GM10847 (cell line): Measurements from ENCODE around the gene PBX3.
A peak's percentile ranks its signal among the peaks of the same experiment; 100 is the strongest.

Experiments
- POLR2A ChIP-seq: IDR thresholded peaks from 2 replicates; pipeline ENCODE4 v1.6.1; 2011; ENCODE audit not compliant: insufficient read length; ENCODE audit errors: extremely low read depth

Gene PBX3

DNA sequence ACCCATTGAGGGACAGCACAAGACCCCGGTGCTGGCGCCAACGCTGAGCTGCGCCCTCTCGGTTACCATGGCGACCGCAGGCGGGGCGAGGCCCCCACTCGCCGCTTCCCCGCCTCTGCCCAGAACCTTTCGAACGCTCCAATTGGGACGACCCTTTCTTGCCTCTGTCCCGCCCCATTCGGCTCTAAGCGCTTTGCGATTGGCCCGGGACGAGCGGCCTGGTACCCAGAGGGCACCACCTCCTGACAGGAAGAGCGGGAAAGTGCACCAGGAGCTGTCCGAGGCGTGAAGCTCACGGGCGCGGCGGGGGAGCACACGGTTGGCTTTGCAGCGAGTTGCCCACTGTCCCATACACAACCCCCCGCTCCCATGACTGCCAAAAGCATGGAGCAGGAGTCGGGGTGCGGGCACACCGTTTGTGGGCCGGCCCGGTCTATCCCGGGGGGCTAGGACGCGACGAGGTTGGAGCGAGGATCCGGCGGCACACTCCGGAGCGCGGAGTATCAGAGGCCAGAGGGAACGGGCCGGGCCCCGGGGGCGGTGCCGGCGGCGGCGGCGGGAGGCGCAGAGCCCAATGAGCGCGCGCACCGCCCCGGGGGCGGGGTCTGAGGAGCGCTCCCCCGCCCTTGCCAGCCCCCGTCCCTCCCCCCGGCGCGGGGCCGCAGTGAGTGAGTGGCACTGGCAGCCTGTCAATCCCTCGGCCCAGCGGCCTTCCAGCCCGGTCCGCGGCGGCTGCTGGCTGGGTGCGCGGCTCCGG lies 978 bp upstream of the PBX3 start:
- peak; percentile 83 for TF ChIP-seq POLR2A

GRCh38 chr9:125746774-125747052 lies 460 bp upstream of the PBX3 start:
- no peak for TF ChIP-seq POLR2A

DNA sequence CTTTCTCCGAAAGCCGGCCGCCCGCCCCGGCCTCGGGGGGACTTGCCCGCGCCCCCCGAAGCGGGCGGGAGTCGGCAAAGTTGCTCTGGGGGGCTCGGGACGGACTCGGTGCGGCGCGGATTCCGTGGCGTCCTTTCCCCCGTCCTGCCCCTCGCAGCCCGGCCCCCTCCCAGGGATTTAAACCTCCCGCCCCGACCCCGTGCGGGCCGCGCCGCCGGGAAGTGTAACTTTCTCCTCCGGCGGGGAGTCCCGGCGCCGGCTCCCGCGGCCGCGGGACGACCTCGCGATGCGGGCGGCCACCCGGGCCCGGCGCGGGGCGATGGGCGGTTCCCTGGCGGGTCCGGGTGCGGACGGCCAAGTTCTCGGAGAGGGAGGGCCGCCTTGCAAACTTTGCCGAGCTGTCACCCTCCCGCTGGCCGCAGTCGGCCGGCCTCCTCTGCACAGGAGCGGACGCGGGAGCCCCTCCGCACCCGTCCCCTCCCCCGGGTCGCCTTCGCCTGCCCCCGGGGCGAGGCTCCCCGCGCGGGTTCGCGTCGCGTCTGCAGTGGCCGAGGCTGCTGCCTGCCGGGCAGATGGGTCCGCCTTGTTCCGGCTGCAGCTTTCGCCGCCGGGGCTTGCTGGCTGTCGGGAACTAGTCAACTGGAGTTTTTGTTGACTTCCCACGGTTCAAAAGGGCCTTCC lies 732 bp downstream of the PBX3 start:
- no peak for TF ChIP-seq POLR2A

GRCh38 chr9:125748446-125749099 lies 1.4 kb downstream of the PBX3 start:
- TF ChIP-seq POLR2A, result no peak

GRCh38 chr9:125749287-125749935 lies 2.2 kb downstream of the PBX3 start:
- no peak for TF ChIP-seq POLR2A

DNA sequence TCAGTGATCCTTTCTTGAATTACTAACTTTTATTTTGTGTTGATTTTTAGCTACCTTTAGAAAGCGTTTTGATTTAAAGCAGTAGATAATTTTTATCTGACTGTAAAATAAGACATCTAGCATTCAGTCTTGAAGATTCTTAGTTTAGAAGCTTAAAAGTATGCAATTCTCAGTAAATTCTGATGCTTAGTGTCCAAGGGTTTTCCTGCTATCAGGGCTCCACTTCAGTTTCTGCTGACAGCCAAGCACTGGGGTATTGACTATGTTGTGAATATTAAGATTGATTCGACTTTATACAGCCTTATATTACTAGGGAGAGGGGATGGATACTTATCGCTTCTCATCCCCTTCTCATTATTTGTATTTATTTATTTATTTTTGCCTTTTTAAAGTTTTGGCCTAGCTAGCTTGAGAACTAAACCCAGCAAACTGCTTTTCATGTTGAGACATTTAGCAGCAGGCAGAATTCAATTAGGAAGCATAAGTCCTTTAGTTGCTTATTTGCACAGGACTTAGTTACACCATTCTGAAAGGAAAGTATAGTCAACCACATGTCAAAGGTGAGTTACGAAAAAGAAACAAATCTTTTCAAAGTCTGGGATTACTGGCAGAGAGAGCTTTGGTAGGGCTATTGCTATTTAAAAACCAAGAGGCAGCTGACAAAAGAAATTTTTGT lies 2.9 kb downstream of the PBX3 start:
- TF ChIP-seq POLR2A, result no peak

- no peak for TF ChIP-seq POLR2A
Measured at GRCh38 chr9:125750627-125751011, 3.4 kb downstream of the PBX3 start.

DNA sequence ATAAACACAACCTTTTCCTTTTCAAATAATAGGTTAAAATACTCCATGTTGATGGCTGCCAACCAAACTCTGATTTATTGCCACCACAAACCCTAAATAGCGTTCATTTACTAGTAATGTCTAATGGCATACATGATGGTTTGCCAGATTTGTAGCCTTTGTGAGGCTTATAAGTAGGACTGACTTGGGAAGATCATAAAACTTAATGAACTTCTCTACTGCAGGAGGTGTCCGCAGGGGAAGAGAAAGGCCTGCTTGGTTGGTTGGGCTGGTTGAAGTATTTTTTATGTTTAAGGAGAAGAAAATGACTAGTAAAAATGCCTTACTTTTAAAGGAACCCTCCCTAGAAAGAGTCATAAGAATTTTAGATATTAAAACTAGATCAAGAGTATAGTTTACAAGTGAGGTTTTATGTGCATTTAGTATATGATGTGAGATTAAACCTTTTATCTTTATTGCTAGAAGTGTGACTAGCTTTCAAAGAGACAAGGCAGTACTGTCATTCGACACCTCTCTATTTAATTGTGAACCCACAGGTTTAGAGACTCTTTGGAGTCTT lies 5.0 kb downstream of the PBX3 start:
- TF ChIP-seq POLR2A, result no peak

GRCh38 chr9:125754096-125754495 lies 6.9 kb downstream of the PBX3 start:
- TF ChIP-seq POLR2A, result no peak

DNA sequence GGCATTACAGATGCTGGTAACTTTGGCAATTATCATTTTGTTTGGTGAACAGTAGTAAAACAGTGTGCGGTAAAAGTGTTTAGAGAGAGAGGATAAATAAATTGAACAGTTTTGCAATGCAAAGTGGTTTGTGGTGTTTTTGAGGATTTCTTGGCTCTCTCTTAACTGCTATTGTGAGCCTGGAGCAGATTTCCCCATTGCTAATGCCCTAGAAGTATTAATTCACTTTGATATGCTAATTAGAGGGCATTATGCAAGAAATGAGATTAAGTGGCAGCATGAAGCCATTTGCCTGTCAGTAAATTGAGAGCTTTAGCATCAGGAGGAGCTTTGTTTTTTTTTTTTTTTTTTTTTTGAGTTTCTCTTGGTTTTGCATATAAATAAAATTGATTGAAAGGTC lies 8.2 kb downstream of the PBX3 start:
- TF ChIP-seq POLR2A, result no peak

GRCh38 chr9:125756518-125756917 lies 9.3 kb downstream of the PBX3 start:
- TF ChIP-seq POLR2A, result no peak

DNA sequence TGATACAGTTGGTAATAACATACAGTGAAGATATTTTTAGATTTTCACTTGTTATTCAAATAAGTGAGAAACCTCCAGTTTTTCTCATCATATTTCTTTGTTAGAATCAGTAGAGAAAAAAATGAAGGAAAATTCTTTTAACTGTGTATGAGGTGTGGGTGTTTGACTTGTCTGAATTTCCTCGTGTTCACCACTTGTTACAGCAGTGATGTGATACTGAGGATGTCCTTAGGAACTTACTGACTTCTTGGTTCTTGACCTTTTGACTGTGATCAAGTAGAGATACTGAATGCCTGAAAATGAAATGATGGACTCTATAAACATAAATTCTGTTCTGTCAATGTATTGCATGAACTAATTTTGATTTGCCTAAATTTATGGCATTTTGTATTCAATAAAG lies 10.7 kb downstream of the PBX3 start:
- no peak for TF ChIP-seq POLR2A

DNA sequence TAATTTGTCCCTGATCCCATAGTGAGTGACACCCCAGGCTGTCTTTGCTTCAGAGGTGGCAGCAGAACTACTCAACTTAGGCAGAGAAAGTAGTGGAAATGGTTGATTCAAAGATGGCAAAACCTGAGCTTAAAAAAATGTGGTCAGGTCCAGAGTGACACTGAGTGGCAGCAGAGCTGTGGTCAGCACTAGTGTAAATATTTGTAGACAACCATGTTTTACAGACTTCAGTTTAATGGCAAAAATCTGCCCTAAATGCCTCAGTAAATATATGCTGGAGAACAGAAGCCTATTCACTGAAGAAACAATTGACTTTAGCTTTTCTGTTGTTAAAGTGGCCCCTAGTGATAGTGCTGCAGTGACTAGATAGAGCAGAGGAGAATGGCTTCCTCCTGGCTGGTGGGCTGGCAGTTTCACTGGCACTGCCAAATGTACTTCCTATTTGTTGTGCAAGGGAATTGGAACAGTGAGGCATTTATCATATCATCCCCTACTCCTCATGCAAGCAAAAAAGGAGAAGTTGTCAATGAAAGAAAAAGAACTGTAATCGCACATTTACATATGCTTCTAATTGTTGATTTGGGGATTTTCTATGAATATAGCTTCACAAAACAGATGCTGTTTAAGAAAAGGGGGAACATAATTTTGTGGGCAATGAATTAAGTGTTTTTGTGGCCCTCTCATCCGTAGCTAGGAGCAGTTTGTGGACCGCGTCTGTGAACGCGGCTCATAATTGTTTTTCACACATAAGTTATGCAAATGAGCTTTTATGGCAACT lies 12.0 kb downstream of the PBX3 start:
- TF ChIP-seq POLR2A, result no peak

DNA sequence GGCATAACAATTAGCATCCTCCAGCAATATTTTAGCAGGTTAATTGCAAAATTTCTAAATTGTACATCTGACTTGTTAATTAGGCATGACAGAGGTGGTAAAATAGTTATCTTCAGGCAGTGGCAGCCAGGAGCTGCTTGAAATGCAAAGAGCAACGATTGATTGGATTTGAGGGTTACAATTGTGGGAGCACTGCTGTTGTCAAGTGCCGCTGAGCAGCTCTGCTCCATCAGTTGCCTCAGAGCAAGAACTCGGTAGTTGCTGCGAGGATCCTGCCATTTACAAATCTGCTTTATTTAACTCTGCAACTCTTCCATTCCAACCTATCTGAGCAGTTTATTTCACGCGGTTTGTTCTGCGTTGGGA lies 12.6 kb downstream of the PBX3 start:
- no peak for TF ChIP-seq POLR2A
